ENCODE results near the gene MEIS3.
A peak's percentile ranks its signal among the peaks of the same experiment; 100 is the strongest.

The MEIS3 gene

DNA sequence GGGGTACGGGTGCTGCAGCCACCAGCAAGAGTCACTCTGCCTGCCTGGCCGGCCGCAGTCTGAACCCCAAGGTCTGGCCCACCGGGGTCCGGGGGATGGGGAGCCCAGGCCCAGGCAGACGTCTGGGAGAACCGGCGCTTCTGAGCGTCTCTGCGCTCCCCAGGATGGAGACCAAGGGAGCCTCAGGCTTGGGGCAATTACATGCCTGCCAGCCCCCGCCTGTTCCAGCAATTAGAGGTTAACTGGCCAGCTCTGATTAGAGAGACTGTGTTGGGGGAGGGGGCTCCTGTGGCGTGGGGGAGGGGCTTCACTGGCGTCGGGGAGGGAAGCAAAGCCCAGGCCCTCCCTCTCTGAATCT lies 11.9 kb downstream of the MEIS3 start:
- H3K27me3 ChIP-seq (ENCODE audit: insufficient read depth, poor library complexity, severe bottlenecking): peaks cover 7% of the 10 kb centered on the region
- ATAC-seq (ENCODE audit: low read depth) (peak; percentile 13; the same call in 2 of the 3 replicates), DNase-seq (ENCODE audit: low spot score) (no peak)
- no peak overlapping the region for H3K27ac ChIP-seq (ENCODE audit: poor library complexity, severe bottlenecking)
- no peaks in the 10 kb centered on the region for H3K4me1 ChIP-seq (ENCODE audit: insufficient read depth, poor library complexity, severe bottlenecking)
- H3K36me3 ChIP-seq (ENCODE audit: low read depth): no peaks in the 10 kb centered on the region
- H3K4me3 ChIP-seq (ENCODE audit: severe bottlenecking): no peak overlapping the region
- TF ChIP-seq, protein P1, sequence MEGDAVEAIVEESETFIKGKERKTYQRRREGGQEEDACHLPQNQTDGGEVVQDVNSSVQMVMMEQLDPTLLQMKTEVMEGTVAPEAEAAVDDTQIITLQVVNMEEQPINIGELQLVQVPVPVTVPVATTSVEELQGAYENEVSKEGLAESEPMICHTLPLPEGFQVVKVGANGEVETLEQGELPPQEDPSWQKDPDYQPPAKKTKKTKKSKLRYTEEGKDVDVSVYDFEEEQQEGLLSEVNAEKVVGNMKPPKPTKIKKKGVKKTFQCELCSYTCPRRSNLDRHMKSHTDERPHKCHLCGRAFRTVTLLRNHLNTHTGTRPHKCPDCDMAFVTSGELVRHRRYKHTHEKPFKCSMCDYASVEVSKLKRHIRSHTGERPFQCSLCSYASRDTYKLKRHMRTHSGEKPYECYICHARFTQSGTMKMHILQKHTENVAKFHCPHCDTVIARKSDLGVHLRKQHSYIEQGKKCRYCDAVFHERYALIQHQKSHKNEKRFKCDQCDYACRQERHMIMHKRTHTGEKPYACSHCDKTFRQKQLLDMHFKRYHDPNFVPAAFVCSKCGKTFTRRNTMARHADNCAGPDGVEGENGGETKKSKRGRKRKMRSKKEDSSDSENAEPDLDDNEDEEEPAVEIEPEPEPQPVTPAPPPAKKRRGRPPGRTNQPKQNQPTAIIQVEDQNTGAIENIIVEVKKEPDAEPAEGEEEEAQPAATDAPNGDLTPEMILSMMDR (IDR thresholded peaks at IDR 0.05; ENCODE audit: poor library complexity, severe bottlenecking): no peak
- H3K9me3 ChIP-seq (ENCODE audit: severe bottlenecking): no peaks in the 10 kb centered on the region

DNA sequence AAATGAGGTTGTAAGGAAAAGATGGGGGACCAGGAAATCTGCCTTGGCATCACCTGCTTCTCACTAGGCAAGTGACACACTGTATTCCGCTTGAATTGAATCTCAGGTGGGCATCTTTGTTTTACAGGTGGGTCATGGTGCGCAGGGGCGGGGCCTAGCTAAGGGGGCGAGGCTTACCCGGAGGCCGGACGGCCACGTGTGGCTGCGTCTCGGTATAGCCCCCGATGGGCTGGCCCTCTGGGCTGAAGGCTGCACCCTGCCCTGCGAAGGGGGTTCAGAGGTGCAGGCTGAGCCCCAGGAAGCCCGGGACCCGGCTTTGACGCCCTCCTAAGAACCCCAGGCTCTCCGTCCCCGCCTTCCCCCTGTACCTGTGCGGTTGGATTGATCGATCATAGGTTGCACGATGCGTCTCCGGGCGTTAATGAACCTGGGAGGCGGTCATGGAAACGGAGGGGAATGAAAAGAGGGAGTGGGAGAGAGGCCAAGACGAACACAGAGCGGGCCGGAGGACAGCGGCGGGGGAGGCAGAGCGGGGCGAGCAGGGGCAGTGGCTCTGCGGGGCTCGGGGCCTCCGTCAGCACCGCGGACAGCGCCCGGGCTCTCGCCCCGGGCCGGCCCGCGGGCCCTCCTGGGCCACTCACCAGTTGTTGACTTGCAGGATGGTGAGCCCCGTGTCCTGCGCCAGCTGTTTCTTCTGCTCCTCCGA lies 12.5 kb downstream of the MEIS3 start:
- TF ChIP-seq, protein P1 (IDR thresholded peaks at IDR 0.05; ENCODE audit: poor library complexity, severe bottlenecking): no peak
- Histone ChIP-seq H3K27ac (ENCODE audit: poor library complexity, severe bottlenecking) (no peak overlapping the region), H3K36me3 (ENCODE audit: low read depth) (no peaks in the 10 kb centered on the region), H3K27me3 (ENCODE audit: insufficient read depth, poor library complexity, severe bottlenecking) (peaks cover 7% of the 10 kb centered on the region), H3K4me1 (ENCODE audit: insufficient read depth, poor library complexity, severe bottlenecking) (no peaks in the 10 kb centered on the region), H3K9me3 (ENCODE audit: severe bottlenecking) (no peaks in the 10 kb centered on the region), H3K4me3 (ENCODE audit: severe bottlenecking) (no peak overlapping the region)
- DNase-seq (ENCODE audit: low spot score) (no peak), ATAC-seq (ENCODE audit: low read depth) (peak; percentile 51)

DNA sequence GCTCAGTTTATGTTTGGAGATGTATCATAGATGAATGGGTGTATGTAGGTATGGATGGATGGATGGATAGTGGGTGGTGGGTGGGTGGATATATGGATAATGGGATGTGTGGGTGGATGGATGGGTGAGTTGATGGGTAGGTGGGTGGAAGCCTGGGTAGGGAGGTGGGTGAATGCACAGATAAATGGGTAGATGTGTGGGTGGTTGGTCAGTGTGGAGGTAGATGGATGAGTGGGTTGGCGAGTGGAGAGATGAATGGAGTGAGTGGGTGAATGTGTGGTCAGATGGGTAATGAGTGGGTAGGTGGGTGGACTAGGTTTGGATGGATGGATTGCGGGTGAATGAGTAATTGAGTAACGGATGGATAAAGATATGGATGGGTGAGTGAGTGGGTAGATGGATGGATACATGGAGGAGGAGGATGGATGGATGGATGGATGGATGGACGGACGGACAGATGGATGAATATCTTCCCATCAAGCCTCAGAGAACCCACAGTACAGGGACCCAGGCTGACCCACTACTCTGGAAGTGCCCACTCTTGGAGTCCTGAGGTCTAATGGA lies 13.4 kb downstream of the MEIS3 start:
- DNase-seq (ENCODE audit: low spot score) (no peak), ATAC-seq (ENCODE audit: low read depth) (no peak)
- Histone ChIP-seq H3K36me3 (ENCODE audit: low read depth) (no peaks in the 10 kb centered on the region), H3K4me3 (ENCODE audit: severe bottlenecking) (no peak overlapping the region), H3K27me3 (ENCODE audit: insufficient read depth, poor library complexity, severe bottlenecking) (peaks cover 7% of the 10 kb centered on the region), H3K9me3 (ENCODE audit: severe bottlenecking) (no peaks in the 10 kb centered on the region), H3K27ac (ENCODE audit: poor library complexity, severe bottlenecking) (no peak overlapping the region), H3K4me1 (ENCODE audit: insufficient read depth, poor library complexity, severe bottlenecking) (no peaks in the 10 kb centered on the region)
- TF ChIP-seq, protein P1 (IDR thresholded peaks at IDR 0.05; ENCODE audit: poor library complexity, severe bottlenecking): no peak

DNA sequence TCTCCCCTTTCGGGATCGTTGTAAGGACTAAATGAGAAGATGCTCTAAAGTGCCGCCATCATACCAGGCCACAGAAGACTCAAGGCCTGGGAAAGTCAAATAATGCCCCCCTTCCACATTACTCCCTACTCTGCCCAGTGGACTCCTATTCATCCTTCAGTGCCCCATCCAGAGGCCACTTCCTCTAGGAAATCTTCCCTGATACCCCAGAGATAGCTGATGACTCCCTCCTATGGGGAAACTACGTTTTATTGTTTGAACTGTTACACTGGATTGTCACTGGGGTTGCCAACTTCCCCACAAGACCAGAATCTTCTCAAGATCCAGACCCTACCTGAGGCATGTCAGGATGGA lies 14.2 kb downstream of the MEIS3 start:
- no peaks in the 10 kb centered on the region for H3K36me3 ChIP-seq (ENCODE audit: low read depth)
- TF ChIP-seq, protein P1 (IDR thresholded peaks at IDR 0.05; ENCODE audit: poor library complexity, severe bottlenecking): no peak

More for the DNA sequence above, 14.2 kb downstream of the MEIS3 start:
- Histone ChIP-seq H3K4me3 (ENCODE audit: severe bottlenecking) (no peak overlapping the region), H3K4me1 (ENCODE audit: insufficient read depth, poor library complexity, severe bottlenecking) (no peaks in the 10 kb centered on the region), H3K27me3 (ENCODE audit: insufficient read depth, poor library complexity, severe bottlenecking) (peaks cover 7% of the 10 kb centered on the region), H3K27ac (ENCODE audit: poor library complexity, severe bottlenecking) (no peak overlapping the region), H3K9me3 (ENCODE audit: severe bottlenecking) (no peaks in the 10 kb centered on the region)
- DNase-seq (ENCODE audit: low spot score): no peak
- no peak for ATAC-seq (ENCODE audit: low read depth)
